GM18909 (cell line): Measurements from ENCODE around the gene ELMO1.

Experiments
- ATAC-seq: cut with Tn5 transposase; IDR thresholded peaks from one replicate; pipeline ENCODE4 v1.9.1; 2021; ENCODE audit warnings: mild to moderate bottlenecking; ENCODE audit not compliant: unreplicated experiment, poor library complexity

Gene ELMO1

GRCh38 chr7:37414352-37414983 is 34.2 kb downstream of the ELMO1 start:
- ATAC-seq = no peak

- ATAC-seq = no peak
Measured at GRCh38 chr7:37411444-37412034, 37.1 kb downstream of the ELMO1 start.

GRCh38 chr7:37410305-37411229 is 38.1 kb downstream of the ELMO1 start:
- ATAC-seq = no peak

- ATAC-seq = peak; percentile 6
Measured at GRCh38 chr7:37409461-37409860, 39.2 kb downstream of the ELMO1 start.

- ATAC-seq = peak; percentile 68
Measured at GRCh38 chr7:37408291-37409228, 40.1 kb downstream of the ELMO1 start.

GRCh38 chr7:37405603-37406122 is 43.0 kb downstream of the ELMO1 start:
- ATAC-seq = no peak

DNA sequence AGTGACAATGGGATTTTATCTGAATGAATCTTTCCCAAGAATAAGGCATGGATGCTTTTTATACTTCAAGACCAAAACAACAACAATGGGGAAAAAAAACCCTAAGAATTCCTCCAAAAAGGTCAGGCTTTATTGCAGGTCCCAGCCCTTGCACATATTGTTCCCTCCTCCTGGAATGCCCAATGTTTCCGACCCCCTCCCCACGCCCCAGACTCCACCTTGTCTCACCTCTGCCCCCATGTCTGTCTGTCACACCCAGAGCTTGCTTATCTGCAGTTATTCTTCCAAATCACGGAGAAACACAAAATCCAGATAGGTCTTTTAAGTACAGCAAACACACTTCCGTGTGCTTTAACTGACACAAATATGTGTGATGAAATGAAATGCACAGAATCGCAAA is 43.5 kb downstream of the ELMO1 start:
- no peak for ATAC-seq

DNA sequence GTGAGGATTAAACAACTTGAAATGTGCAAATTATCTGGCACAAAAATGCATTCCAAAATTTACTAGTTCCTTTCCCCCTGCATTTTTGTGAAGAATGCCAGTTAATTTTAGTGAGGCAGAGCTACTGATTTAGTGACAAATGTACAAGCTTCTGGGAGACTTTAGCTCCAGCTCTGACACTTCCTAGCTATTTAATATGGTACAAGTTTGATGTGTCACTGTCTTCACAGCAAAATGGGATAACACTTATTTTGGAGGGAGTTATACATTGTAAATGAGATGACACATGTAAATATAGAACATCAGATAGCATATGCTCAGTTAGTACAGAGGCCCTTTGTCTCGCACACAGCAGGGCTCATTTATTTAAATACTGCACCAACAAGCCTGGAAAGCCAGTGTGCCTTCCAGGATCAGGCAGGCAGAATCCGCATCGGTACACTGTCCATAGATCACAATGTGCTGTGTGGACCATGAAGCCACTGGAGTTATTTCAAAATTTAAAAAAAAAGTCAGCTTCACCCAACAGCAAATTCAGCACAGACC is 48.7 kb downstream of the ELMO1 start:
- ATAC-seq = no peak

DNA sequence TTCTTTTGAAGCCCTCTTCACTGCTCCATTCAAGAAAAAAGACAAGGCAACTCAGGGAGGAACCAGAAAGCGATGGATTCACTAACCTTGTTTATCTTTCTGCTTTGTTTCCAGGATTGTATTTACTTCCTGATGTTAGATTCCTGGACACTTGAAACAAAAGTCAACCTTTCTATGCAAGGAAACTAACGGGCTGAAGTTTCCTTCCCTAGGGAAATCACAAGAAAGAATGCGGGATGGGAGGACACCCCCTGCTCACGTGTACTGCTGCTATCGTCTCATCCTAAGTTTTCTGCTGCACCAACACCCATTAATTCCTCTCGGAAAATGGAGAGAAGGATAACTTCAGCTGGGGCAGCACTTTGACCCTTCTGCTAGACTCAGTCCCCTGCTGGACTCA is 50.3 kb downstream of the ELMO1 start:
- ATAC-seq = no peak

DNA sequence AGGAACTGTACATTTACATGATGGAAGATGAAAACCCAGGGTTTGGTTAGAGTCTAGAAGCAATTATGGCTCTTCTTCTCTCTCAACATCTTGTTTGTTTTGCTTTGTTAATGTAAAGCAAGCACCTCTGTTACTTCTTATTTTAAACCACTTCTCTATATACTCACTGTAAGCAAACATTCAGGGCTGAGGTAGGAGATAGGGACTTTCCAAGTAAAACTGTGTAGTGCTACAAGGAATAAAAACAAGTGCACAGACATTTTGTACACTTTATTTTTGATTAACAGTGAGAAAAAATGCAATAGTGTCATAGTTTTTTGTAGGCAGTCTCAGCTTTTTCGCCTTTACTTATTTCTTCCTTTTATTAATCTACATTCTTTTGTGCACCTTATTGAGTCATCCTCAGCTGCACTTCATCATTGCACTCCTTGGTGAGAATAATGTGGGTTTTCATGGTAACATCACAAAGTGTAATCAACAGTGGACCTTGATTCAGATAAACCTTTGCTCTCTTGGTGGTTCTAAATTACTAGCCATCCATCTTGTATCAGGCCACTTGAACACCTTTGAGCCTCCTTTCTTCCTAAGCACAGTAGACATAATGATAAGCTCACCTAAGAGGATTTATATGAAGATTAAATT is 52.9 kb downstream of the ELMO1 start:
- ATAC-seq = no peak

DNA sequence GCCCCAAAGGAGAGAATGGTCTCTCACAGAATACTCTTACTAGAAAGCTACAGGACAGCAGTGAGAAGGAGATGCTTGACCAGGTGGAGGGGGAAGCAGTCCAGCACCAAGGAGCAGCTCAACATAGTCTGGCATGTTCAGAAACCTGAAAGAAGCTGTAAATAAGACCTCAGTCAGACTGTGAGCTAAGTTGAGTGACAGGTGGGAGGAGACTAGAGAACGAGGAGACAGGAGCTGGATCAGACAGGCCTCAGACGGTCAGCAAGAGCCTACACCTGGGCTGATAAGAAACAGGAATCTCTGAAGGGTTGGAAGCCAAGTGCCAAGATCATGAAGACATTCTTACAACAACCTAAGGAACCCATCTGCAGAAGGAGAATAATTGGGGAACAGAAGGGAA is 54.5 kb downstream of the ELMO1 start:
- peak; percentile 59 for ATAC-seq

GRCh38 chr7:37393476-37393875 is 55.2 kb downstream of the ELMO1 start:
- ATAC-seq = no peak

DNA sequence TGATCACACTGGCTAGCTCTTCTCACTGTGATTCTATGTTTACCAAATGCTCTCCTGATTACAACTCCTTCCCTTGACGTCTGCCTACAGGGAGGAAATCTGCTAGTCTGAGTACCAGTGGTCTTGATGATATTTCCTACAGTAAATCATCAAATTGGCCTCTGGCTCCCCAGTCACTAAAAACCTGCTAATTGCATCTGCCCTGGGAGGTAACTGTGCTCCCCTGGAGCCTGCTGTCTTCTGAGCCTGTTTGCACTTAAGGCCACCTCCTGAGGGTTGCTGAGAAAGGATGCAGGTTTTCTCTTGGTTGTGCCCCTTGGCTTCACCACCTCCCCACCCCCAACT is 56.0 kb downstream of the ELMO1 start:
- ATAC-seq = no peak

DNA sequence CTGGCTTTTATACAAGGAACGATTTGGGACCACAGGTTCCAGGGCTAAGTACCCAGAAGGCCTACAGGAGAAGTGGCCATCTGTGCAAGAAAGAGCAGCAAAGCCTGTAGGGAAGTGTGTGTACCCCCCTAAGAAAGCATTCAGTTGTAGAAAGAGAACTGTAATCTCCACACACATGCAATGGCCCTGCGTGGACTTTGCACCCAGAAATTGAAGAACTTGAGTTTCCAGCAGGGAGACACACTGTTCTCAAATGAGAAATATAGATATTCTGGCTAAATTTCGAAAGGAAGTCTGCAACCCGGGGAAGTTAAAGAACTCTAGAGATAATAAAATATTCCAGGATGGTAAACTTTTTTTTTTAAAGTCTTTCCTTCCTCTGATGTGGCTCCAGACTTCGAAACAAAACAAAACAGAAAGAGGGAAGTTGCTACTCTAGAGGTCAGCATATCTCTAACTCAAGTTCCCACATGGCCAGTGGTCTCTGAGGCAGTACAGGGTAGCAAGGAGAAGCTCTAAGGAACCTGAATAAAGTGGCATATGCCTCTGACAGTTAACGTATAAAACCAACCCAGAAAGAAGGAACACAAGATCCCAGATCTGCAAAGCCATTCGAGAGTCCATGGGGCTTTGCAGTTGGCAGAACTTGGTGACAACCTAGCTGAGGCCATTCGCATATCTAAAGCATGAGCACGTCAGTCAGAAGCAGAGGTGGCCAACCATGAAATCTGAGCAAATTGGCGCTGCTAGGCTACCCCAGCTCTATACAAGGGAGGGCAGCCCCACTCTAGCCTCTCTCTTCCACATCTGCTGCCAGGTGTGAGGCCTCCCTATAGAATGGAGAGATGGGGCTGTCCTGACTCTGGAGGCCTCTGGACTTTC is 56.6 kb downstream of the ELMO1 start:
- no peak for ATAC-seq

DNA sequence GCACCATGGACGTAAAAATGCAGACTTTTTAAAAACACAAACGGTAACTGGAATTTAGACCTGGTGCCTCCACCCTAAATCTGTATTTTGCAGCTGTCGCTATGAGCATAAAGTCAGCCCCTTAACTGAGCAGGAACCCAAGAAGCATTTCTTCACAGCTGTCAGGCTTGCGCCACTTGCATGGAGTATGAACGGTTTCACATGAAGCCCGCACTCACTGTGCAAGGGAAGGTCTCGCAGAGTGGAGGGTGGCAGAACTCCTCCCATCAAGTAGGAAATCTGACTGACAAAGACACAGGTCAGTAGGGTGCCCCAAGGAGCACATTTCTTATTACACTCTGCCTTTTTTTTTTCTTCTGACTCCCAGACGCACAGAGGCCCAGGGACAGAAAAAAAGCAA is 58.5 kb downstream of the ELMO1 start:
- no peak for ATAC-seq

DNA sequence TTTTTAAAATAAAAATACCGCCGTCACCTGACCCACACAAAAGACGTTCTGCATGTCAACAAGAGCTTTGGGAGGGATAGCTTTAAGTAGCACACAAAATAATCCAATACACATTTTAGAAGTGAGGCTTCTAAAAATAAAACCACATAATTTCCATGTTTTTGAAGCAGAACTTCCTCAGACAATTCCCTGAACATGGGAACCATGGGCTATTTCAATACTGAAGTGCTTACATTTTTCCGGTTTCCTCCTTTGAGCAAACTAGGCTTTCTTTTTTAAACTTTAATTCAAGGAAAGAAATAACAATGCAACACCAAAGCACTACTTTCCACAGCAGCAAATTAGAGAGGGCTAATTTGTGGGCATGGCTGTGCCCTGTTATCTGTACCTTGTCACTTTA is 59.9 kb downstream of the ELMO1 start:
- no peak for ATAC-seq

DNA sequence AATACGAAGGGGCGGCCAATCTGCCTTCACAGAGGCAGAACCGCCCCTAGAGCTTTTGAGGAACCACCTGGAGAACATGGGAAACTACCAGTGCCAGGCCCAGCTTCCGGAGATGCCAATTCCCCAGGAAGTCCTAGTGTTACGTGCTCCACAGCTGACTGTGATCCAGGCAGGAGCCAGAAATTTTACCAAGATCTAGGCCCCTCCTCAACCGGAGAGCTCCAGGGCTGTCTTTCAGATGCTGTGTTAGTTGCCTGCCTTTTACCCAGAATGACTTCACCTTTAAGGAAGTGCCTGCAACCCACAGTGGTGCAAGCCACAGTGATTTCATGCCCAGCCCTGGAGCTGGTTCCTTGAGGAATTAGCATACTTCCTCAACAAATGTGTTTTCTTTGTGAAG is 62.9 kb downstream of the ELMO1 start:
- no peak for ATAC-seq

DNA sequence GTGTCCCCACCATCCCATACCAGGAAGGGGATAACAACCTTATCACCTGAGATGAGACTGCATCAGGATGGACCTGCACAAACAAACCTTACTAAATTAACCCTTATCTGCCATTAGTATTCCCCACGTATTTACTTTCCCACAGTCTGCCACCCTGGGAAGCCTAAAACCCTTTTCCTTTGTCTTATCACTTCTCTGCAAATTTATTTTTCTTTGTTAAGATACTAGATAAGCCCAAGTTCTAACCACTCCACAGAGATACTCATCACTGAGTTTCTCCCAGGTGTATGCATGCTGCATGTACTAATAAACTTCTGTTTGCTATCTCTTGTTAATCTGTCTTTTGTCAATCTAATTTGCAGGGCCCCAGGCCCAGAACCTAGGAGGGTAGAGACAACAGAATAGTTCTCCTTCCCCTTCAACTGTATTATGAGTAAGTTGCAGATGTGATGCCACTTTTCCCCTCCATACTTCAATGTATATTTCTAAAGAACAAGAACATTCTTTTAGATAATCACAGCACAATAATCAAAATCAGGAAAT is 66.0 kb downstream of the ELMO1 start:
- no peak for ATAC-seq
